NCI-H1092 (cell line): Measurements from ENCODE around the gene AADACL3.
"Not testable (repeated sequence)": the region's sequence is repeated elsewhere in the genome, so short reads cannot be mapped to it uniquely, and the experiment has no call there.

ENCODE experiments used
- DNase-seq: peaks from one replicate; lab custom pipeline; 2025; lab: John Stamatoyannopoulos, UW

AADACL3 gene

GRCh38 chr1:12714710-12715475, 1.0 kb upstream of the AADACL3 start:
- DNase-seq: no peak

GRCh38 chr1:12717301-12717838, 1.5 kb downstream of the AADACL3 start:
- DNase-seq: no peak

- DNase-seq: no peak
These were observed 6.7 kb downstream of the AADACL3 start for GRCh38 chr1:12722626-12723025.

DNA sequence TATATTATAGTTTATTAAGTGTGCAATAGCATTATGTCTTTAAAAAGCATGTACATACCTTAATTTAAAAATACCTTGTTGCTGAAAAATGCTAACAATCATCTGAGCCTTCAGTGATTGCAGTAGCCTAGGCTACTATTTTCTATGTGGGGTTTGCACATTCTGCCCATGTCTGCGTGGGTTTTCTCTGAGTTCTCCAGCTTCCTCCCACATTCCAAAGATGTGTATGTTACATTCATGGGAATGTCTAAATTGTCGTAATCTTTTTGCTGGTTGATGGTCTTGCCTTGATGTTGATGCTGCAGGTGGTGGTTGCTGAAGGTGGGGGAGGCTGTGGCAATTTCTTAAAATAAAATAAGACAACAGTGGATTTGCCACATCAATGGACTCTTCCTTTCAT, 12.5 kb downstream of the AADACL3 start:
- no peak for DNase-seq

GRCh38 chr1:12730156-12730555, 14.2 kb downstream of the AADACL3 start:
- no peak for DNase-seq

GRCh38 chr1:12731084-12731483, 15.2 kb downstream of the AADACL3 start:
- not testable (repeated sequence) for DNase-seq

DNA sequence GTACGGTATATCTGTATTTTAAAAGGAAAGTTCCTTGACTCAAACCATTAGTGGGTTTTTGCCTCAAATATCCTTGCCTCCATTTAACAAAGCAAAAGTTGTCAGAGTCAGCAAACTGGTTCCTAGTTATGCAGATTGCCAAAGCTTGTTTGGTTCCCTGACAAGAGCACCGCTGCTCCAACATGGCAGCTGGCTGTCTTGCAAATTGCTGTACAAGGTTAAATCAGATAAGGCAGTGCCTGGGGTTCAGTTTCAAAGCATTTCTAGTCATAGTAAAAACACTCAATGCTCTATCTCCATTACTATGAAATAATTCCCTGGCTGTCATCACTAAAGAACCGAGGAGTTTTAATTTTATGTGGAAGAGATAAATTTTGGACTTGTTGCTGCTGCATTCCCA, 18.7 kb downstream of the AADACL3 start:
- DNase-seq: no peak

DNA sequence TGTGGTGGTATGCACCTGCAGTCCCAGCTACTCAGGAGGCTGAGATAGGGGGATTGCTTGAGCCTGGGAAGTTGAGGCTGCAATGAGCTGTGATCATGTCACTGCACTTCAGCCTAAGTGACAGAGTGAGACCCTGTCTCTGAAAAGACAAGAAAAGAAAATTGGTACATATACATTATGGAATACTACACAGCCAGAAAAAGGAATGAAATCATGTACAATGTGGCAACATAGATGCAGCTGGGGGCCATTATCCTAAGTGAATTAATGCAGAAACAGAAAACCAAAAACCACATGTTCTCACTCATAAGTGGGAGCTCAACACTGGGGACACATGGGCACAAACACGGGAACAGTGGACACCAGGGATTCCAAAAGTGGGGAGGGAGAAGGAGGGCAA, 23.0 kb downstream of the AADACL3 start:
- DNase-seq: no peak

DNA sequence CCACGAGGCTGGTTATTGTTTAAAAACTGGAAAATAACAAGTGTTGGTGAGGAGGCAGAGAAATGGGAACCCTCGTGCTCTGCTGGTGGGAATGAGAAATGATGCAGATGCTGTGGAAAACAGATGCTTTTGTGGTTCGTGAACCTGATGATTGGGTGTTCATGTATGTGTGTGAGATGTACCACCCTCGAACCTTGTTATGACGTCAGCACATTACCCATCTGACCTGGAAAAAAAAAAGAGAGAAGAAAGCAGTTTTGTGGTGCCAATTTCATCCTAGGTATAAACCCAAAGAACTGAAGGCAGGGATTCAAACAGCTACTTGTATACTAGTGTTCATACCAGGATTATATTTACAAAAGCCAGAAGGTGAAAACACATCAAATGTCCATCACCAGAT, 23.7 kb downstream of the AADACL3 start:
- DNase-seq: no peak

DNA sequence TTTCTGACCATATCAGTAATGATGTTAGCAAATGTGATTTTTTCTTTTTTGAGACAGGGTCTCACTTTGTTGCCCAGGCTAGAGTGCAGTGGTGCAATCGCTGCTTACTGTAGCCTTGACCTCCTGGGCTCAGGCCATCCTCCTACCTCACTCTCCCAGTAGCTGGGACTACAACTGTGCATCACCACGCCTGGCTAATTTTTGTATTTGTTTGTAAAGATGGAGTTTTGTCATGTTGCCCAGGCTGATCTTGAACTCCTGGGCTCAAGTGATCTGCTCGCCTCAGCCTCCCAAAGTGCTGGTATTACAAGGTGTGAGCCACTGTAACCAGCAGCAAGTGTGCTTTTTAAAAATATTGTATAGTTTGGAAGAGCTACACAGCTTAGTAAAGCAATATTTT, 26.0 kb downstream of the AADACL3 start:
- DNase-seq: no peak

DNA sequence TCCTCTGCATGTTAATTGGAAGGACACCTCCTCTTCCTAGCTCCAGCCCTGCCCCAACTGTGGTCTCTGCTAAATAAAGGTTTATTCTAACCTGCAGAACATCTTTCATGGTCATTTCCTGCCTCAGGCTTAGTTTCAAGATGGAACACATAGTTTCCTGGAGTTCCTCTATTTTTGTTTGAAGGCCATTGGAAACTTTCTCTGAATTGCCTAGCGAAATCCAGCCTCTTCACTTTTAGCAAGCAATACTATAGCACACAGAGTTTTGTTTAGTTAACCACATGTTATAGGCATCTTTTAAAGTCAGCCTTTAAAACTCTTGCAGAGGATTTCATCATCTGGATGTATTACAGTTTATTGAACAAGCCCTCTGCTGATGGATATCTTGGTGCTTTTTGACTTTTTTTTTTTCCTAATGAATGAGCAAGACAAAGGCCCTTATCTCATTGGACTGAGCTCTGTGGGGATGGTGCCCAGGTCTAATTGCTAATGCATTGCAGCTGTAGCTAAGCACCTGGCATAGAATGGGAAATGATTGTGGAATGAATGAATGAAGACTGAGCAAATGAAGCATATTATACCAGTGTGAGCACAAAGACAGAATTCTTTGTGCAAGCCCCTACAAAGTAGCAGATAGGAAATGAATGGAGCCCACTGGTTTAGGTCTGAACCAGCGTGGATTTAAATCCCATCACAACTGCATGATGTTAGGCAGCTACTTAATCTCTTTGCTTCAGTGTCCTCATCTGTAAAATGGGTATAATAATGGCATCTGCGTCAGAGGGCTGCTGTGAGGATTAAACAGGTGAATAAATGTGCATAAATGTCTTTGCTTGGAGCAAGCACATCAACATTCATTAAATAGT, 29.4 kb downstream of the AADACL3 start:
- no peak for DNase-seq

DNA sequence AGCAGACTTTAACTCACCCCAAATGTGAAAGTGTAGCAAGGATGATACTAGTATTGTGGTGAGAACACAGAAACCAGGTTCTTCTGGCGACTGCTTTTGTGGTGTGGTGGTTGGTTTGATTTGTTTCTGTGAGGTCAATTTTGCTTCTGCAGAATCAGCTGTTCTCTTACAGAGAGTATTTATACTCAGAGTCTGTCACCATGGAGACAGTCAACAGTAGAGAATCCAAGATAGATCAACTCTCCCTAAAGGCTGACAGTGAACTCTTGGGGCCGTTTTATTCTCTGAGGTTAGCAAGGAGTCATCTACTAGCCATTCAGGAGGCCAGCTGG, 30.0 kb downstream of the AADACL3 start, which contains the start of gene CFAP107:
CFAP107 (plus strand) TSS at position 209 of the 332 bp plus-strand sequence. CDS start 231 bp downstream, outside the sequence.
- peak; percentile 40 for DNase-seq

GRCh38 chr1:12748778-12749355, 33.0 kb downstream of the AADACL3 start:
- no peak for DNase-seq

DNA sequence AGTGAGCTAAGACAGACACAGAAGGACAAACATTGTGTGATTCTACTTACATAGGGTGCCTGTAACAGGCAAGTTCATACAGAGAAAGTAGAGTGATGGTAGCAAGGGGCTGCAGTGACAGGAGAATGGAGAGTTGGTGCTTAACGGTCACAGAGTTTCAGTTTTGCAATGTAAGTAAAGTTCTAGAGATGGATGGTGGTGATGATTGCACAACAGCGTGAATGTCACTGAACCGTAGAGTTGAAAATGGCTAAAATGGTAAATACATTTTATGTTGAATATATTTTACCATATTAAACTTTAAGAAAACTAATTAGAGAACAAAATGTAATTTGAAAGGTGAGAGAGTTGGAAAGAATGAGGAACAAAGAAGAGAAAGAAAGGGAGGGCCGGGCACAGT, 38.8 kb downstream of the AADACL3 start:
- DNase-seq: no peak

- no peak for DNase-seq
These were observed 40.4 kb downstream of the AADACL3 start for GRCh38 chr1:12756273-12756672.

GRCh38 chr1:12756768-12757413, 41.0 kb downstream of the AADACL3 start:
- no peak for DNase-seq

GRCh38 chr1:12757836-12758235, 41.9 kb downstream of the AADACL3 start:
- no peak for DNase-seq

GRCh38 chr1:12760256-12760795, 44.4 kb downstream of the AADACL3 start:
- no peak for DNase-seq

- no peak for DNase-seq
These were observed 45.9 kb downstream of the AADACL3 start for GRCh38 chr1:12761781-12762180.

DNA sequence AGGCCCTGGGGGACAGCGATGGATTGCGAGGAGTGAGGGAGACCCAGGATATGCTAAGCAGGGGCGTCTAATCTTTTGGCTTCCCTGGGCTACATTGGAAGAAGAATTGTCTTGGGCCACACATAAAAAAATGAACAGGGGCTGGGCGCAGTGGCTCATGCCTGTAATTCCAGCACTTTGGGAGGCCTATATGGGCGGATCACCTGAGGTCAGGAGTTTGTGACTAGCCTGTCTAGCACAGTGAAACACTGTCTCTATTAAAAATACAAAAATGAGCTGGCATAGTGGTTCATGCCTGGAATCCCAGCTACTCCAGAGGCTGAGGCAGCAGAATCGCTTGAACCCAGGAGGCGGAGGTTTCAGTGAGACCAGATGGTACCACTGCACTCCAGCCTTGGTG, 46.9 kb downstream of the AADACL3 start:
- no peak for DNase-seq

GRCh38 chr1:12763479-12763878, 47.6 kb downstream of the AADACL3 start:
- DNase-seq: no peak

GRCh38 chr1:12764016-12764415, 48.1 kb downstream of the AADACL3 start:
- no peak for DNase-seq
